GM19468 (cell line): Measurements from ENCODE around the gene OLIG1.

Experiments
- ATAC-seq: cut with Tn5 transposase; IDR thresholded peaks from one replicate; pipeline ENCODE4 v1.9.1; 2021; ENCODE audit warnings: mild to moderate bottlenecking, moderate library complexity, moderate number of reproducible peaks; ENCODE audit not compliant: unreplicated experiment; ENCODE audit errors: extremely low read depth

Gene OLIG1

DNA sequence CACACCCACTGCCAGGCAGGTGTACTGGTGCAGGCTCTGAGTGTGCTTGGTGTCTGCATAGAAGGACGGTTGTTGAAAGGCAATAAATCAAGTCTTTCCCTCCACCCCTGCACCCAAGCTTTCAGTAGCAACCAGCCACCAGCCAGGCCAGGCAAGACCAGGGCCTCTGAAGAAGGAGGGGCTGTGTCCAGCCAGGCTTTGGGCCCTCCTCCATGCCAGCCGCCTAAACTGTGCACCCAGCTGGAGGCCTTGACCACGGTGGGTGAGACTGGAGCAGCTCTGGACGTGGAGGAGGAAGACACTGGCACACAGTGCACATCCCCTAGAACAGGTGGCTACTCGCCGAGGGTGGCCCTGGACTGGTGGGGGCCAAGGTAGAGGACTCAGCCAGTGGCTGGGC is 39.3 kb upstream of the OLIG1 start:
- no peak for ATAC-seq

DNA sequence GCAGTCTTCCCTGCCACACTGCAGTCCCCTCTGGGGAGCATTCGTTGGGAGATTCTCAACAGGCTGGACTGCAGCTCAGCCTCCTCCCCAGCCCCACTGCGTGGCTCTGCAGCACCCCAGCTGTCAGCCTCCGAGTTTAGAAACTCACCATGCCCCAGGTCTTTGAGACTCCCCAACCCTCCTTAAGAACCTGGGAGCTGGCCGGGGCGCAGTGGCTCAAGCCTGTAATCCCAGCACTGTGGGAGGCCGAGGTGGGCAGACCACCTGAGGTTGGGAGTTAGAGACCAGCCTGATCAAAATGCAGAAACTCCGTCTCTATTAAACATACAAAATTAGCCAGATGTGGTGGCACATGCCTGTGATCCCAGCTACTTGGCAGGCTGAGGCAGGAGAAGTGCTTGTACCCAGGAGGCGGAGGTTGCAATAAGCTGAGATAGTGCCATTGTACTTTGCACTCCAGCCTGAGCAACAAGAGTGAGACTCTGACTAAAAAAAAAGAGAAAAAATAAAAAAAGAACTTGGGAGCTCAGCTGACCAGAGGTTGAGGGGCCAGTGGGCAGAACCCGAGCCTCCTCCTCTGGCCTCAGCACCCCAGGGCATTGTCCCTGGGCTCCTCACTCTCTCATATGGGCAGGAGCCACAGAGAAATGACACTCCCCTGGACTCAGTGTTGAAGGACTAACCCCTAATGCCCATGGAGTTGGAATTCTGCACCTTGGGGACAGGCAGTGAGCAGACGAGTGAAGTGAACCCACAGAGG is 38.6 kb upstream of the OLIG1 start:
- ATAC-seq, result no peak

DNA sequence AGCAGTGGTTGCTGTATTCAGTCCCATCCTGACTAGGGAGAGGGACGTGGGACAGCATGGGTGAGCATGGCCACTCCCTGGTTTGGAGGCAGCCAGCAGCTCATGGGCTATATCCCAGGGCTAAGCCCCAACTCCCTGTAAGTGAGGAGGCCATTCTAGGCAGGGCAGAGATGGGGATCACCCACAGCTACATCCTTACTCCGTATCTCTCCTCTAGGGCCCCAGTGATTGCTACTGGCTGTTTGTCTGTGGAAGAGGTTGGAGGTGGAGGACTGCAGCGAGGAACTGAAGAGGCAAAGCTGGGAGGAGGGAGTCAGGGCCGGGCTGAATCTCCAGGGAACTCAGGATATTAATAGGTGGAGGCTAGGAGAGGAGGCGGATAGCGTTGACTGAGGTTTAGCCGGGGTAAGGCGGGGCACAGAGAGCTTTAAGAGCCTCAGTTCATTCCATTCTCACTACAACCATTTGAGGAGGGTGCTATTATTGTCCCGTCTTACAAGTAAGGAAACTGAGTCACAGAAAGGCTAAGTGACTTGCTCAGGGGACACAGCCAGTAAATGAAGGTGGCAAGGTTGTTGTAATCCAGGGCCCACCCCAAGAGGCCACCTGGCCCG is 37.4 kb upstream of the OLIG1 start:
- no peak for ATAC-seq

DNA sequence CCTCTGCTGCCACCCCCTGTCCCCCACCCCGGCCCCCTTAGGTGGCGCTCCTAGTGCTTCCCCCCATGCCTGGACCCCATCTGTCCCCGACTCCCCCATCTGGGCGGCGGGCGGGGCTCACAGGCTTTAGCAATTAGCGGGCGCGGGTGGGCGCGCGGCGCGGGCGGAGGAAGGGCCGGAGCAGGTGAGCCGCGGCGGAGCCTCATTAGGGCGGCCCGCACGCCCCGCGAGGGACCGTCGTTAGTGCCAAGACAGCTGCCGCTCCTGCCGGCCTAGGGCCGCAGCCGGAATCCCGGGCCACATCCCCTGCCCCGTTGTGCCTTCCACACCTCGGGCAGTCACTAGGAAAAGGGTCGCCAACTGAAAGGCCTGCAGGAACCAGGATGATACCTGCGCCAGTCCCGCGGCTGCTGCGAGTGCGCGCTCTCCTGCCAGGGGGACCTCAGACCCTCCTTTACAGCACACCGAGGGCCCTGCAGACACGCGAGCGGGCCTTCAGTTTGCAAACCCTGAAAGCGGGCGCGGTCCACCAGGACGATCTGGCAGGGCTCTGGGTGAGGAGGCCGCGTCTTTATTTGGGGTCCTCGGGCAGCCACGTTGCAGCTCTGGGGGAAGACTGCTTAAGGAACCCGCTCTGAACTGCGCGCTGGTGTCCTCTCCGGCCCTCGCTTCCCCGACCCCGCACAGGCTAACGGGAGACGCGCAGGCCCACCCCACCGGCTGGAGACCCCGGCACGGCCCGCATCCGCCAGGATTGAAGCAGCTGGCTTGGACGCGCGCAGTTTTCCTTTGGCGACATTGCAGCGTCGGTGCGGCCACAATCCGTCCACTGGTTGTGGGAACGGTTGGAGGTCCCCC is 36.6 kb upstream of the OLIG1 start:
- ATAC-seq, result no peak

DNA sequence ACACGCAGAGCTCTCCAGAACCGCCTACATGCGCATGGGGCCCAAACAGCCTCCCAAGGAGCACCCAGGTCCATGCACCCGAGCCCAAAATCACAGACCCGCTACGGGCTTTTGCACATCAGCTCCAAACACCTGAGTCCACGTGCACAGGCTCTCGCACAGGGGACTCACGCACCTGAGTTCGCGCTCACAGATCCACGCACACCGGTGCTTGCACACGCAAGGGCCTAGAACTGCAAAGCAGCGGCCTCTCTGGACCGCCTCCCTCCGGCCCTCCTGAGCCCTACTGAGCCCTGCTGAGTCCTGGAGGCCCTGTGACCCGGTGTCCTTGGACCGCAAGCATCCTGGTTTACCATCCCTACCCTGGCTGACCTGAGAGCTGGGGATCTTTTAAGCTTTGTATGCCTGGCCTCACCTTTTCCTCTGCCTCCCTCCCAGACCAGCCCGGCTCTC is 36.0 kb upstream of the OLIG1 start:
- ATAC-seq, result no peak

DNA sequence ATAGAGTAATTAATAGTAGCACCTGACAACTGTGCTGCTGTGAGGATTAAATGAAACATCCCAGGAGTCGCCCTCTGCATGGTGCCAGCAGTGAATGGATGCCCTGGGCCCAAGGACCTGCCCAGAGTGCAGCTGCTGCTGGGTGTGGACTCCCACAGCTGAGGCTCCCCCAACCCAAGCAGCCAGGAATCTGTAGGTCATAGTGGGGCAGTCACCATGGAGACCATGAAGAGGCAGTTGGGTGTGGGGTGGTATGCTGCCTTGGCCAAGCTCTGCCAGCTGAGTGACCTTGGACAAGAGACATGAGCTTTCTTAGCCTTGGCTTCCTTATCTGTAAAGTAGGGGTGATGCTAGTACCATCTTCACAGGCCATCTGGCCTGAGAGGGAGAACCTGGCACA is 34.8 kb upstream of the OLIG1 start:
- no peak for ATAC-seq

DNA sequence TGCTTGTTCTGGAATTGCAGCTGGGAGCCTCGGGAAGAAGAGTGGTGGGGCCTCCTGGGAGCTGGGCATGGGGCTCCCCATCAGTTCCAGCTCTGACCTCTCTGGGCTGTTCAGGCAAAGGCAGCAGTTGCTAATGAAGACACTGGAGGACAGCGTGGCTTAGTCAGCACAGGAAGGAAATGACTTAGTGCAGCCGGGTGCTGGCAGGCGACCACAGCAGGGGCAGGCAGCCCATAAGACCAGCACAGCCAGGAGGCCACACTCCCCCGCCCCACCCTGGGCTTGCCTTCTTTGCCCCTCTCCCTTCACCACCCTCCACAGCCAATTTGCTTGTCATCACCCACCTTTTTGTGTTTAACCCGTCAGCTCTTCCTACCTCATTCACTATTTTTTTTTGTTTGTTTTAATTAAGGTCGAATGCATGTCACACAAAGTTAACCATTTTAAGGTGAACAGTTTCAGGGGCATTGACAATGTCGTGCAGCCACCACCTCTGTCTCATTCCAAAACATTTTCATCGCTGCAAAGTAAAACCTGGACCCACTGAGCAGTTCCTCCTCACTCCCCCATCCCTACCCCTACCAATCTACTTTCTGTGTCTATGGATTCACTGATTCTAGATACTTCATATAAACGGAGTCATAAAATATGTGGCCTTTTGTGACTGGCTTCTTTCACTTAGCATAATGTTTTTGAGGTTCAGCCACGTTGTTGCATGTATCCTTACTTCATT is 33.3 kb upstream of the OLIG1 start:
- ATAC-seq, result no peak

DNA sequence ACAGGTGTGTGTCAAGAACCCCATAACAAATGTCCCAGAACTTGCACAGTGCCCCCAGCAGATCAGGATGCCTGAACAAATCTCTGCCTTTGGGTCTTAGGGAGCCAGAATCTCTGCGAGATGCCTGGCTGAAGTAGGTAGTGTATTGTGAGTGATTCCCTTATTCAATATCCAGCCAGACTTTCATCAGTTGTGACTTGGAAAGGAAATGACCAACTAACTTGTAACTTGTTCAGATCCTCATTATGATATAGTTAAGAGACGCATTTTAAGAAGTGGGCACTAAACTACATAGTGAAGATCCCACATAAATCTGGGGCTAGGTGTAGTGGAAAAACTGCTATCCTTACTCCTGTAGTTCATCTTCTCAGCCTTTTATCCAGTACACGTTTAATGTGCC is 32.4 kb upstream of the OLIG1 start:
- no peak for ATAC-seq

DNA sequence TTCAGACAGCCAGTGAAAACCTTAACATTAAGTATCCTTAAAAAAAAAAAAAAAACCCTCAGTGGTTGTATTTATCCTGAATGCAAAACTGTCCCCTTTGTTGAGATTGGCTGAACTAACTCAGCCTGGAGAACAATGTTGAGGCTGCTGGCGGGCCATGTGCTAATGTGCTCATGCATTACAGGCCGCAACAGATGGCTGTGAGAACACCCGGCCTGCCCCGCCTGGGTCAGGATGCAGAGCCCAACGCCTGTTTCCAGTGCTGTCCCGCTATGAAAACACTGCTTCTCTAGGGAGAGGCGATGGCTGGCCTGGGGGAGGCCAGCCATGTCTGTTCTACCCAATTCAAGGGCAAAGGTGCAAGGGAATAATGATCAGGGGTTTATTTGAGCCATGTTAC is 30.4 kb upstream of the OLIG1 start:
- no peak for ATAC-seq

DNA sequence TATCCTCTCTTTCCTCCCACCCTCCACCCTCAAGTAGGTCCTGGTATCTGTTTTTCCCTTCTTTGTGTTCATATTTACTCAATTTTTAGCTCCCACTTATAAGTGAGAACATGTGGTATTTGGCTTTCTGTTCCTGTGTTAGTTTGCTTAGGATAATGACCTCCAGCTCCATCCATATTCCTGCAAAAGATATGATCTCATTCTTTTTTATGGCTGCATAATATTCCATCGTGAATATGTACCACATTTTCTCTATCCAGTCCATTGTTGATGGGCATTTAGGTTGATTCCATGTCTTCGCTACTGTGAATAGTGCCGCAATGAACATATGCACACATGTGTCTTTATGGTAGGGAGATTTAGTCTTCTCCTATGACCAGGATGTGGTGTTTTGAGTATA is 29.7 kb upstream of the OLIG1 start:
- no peak for ATAC-seq

DNA sequence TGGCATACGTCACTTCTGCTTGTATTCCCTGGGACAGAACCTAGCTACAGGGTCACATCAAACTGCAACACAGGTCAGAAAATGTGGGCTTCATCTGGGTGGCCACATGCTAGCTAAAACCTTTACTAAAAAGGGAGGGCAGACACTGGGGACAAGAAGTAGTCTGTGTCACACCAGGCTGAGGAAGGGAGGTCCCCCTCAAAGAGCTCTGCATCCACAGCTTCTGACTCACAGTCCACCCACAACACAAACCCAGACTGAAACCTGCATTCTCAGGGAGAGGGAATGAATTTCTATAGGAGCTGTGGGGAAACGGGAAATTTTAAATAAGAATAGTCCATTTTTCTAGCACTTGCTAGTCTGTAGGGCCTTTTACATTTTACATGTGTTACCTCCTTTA is 28.0 kb upstream of the OLIG1 start:
- ATAC-seq, result no peak

DNA sequence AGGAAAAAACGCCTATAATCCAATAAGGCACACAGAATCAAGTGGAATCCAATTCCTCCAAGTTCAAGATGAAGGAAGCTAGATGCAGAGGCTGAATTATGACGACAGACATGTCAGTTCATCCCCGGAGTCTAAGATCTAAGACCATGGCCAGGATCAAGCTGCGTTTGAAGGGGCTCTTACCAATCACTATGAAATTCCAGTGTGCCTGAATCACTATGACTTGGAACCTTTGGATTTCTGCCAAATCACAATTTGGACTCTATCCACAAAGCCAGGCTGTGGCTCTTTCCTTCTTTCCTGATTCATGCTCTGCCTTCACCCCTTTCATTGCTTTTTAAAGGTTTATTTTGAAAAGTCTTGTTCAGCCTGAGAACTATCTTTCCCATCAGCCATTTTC is 27.1 kb upstream of the OLIG1 start:
- no peak for ATAC-seq

DNA sequence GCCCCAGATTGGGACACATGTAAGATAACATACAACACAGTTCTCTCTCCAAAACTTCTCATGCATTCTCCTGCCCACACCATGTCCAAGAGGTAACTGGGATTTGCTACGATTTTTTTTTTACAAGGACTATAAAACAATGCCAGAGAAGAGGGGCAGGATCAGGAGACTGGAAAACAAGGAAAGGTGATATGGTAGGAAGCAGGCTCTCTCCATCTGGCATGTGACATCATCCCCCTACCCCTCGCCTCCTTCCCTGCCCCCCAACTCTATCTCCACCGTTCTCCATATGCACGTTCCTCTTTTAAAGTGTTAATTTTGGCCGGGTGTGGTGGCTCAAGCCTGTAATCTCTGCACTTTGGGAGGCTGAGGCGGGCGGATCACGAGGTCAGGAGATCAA is 23.5 kb upstream of the OLIG1 start:
- no peak for ATAC-seq

DNA sequence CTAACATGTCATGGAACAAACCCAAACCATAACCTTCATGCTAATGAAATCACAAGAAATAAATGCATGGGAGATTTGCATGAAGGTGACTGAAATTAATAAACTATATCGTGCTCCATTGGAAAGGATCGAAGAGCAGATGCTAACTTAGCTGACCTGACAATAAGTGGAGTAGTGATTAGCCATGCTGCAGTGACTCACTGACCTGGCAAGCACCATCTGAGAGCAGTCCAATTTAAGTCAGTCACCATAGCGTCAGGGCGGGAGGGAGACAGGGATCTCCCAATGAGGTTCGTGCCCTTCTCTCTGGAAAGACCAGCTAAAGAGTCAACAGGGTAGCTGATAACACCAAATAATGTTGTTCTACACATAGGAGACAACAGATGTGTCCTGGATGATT is 22.7 kb upstream of the OLIG1 start:
- ATAC-seq, result no peak

DNA sequence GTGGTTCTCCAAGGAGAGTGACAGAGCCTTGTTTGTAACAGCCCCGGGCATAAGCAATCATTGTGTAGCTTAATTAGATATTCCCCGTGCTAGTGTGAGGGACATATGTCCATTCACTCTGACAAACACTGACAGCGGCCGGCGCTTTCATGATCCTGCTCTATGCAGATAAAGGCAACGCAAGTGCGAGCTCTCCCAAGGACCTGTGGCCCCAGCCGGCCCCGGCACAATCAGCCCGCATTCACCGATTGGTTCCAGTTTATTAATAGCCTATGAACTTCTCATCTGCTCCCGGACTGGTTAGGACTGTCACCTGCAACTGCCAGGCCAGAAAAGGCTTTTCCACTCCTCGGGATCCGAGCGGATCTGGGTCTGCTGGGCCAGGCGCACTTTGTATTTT is 18.0 kb upstream of the OLIG1 start:
- no peak for ATAC-seq

DNA sequence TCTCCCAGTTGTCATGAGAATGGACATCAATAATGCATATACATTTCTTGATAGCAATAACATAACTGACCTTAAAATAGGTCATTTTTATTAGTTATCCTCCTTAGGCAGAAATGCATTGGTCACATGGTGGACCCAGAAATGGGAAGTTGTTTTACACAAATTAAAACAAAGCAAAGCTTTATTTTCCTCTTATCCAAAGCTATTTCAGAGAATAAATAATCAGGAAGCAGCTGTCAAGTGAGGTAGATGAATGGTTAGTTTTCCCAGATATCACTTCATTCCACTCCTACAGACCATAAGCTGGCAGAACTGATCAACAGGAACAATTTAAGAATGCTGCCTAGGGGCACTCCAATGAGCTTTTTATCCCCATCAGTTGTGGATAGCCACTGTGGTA is 16.0 kb upstream of the OLIG1 start:
- no peak for ATAC-seq

DNA sequence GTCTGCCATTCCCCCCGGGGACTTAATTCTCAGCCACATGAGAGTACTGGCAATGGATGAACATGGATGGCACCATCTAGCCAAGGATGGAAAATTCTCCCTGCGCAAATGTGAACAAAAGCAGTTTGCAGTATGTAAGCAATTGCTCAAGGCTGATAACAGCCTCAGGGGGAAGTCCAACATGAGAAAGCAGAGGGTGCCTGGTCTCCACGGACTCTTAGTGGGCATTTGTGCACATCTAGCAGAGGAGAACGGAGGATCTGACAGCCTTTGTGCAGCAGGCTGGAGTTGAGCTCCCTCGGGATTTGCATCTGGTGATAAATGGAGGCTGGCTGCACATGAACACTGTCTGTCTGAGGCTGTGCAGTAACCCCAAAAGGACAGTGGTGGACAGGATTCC is 13.9 kb upstream of the OLIG1 start:
- no peak for ATAC-seq

DNA sequence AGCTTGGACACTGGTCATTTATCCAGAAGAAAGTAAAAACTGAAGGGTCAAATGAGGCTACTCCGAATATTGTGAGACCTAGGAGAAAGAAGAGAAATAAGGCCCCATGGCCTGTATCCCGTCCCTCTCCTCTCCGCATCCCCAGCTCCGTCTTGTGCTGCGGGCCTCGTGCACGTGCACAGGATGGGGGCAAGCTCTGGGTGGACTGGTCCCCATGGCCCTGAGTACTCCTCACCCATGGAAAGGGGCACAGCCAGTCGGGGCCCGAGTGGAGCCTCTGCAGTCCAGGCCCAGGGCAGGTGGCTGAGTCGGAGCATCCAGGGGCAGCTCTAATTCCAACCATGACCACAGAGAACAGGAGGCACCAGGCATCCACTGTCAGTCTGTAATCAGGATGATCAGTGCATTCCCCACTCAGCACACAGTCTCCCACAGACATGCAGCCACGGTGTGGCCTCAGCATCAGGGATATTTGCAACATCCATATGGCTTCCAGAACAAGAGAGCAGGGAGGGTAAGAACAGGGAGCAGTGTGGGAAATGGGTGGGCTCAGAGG is 12.5 kb upstream of the OLIG1 start:
- no peak for ATAC-seq

DNA sequence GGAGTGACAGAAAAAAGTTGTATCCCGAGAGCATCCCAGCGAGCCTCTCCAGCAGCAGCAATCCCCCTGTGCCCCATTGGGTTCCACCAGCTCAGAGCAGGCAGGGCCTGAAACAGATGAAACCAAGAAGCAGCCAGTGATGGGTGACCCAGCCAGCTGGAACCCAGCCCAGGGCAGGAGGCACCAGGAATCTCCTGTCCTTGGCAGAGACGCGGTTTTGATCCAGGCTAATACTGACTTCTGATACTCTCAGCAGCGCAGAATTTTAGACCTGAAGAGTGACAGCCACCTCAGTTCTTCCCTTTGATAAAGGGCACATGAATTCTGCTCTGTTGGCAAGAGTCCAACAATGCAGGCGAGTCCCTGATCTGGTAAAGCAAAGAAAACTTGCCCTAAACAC is 11.4 kb upstream of the OLIG1 start:
- ATAC-seq, result no peak

DNA sequence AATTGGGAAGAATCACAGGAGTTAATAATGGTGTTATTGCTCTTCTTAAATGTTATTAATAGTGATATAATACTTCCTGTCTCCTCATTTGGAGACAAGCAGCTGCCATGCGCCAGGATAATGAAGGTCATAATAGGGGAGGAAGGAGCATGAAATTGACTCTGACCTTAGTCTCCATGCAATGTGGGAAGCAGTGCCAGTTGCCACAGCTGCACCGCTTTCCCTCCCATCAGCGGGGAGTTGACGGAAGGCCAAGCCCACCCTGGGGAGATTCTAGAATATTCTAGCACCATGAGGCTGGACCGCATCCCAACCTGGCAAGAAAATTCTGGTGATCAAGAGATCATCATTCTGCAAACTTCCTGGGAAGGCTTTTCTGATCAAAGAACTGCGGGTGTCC is 11.0 kb upstream of the OLIG1 start:
- ATAC-seq, result no peak
